ENCODE measurements around the gene MRPL30.
A peak's percentile ranks its signal among the peaks of the same experiment; 100 is the strongest.

DNA sequence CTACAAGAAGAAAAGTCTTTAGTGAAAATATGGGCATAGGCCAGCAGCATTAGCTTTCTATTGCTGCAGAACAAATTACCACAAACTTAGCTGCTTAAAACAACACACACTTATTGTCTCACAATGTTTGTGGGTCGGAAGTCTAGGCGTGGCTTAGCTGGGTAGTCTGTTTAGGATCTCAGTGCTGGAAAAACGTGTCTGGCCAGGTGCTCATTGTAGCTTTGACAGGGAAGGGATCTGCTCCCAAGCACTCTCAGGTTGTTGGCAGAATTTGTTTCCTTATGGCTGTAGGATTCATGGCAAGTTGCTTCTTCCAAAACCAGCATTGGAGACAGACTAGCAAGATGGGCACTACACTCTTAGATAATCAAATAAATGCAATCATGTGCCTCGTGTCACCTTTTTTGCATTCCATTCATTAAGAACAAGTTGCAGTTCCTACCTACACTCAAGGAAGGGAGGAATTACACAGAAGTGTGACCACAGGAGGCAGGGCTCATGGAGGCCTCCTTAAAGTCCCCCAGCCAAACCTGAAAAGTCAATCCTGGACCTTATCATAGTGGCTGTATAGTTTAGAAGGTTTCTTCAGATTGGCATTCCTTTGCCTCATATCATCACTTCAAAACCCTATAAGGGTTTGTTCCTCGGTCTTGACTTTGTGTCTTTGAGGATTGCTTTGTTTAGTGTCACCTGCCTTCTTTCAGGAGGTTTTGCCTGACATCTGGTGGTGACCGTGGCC lies 17.3 kb downstream of the MRPL30 start:
- TF ChIP-seq, protein P1, sequence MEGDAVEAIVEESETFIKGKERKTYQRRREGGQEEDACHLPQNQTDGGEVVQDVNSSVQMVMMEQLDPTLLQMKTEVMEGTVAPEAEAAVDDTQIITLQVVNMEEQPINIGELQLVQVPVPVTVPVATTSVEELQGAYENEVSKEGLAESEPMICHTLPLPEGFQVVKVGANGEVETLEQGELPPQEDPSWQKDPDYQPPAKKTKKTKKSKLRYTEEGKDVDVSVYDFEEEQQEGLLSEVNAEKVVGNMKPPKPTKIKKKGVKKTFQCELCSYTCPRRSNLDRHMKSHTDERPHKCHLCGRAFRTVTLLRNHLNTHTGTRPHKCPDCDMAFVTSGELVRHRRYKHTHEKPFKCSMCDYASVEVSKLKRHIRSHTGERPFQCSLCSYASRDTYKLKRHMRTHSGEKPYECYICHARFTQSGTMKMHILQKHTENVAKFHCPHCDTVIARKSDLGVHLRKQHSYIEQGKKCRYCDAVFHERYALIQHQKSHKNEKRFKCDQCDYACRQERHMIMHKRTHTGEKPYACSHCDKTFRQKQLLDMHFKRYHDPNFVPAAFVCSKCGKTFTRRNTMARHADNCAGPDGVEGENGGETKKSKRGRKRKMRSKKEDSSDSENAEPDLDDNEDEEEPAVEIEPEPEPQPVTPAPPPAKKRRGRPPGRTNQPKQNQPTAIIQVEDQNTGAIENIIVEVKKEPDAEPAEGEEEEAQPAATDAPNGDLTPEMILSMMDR (conservative IDR thresholded peaks at IDR 0.05; ENCODE audit: low read length), result 0 out of 2 replicates have a peak, but pooled peaks have one; percentile 11
- TF ChIP-seq EZH2phosphoT487 (IDR thresholded peaks at IDR 0.05; ENCODE audit: borderline replicate concordance), result no peak

Measured in Loucy (cell line).